ENCODE data around the gene ERMN.

- TF ChIP-seq RARB (CRISPR knock-in tag; IDR thresholded peaks at IDR 0.05), result no peak
- no peak for TF ChIP-seq PPARA (CRISPR knock-in tag; IDR thresholded peaks at IDR 0.05; ENCODE audit: borderline replicate concordance)
- TF ChIP-seq ESRRG (CRISPR knock-in tag; IDR thresholded peaks at IDR 0.05), result no peak
- no peak for TF ChIP-seq CSDC2 (CRISPR knock-in tag; IDR thresholded peaks at IDR 0.05)
Measured at GRCh38 chr2:157348291-157348921, 22.8 kb upstream of the ERMN start.
